Calu3 (cell line): ENCODE results near the gene MMP15. TPM values are rescaled to one million over a fixed set of nuclear protein-coding genes. Genes with fewer than 3 reads are reported as not detected.

Experiments
- BruUV-seq: library from RNA; stranded (reverse); fragments of 400-500 nt; replicated peaks from 2 replicates; lab custom pipeline; 2021; lab: Mats Ljungman, UMichigan
- CTCF ChIA-PET: fragments of 300-600 bp; sonication (Branson Sonifier 250); formaldehyde crosslinking; loops from one replicate; lab custom pipeline; 2022; ENCODE audit warnings: antibody characterized with exemption; lab: Charles Lee
- DNase-seq: peaks from one replicate; pipeline ENCODE4 v3.0.0; 2022
- H3K27ac Mint-ChIP-seq: one replicate; pipeline ENCODE4 v1.8.0; 2022; ENCODE audit warnings: mixed read lengths; ENCODE audit not compliant: unreplicated experiment
- H3K27me3 Mint-ChIP-seq: one replicate; pipeline ENCODE4 v1.8.0; 2022; ENCODE audit warnings: mixed read lengths; ENCODE audit not compliant: unreplicated experiment
- H3K36me3 Mint-ChIP-seq: one replicate; pipeline ENCODE4 v1.8.0; 2022; ENCODE audit warnings: mild to moderate bottlenecking, moderate library complexity, mixed read lengths; ENCODE audit not compliant: insufficient read depth, unreplicated experiment
- H3K4me1 Mint-ChIP-seq: one replicate; pipeline ENCODE4 v1.8.0; 2022; ENCODE audit warnings: mild to moderate bottlenecking, low read depth, mixed read lengths; ENCODE audit not compliant: unreplicated experiment
- H3K4me3 Mint-ChIP-seq: one replicate; pipeline ENCODE4 v1.8.0; 2022; ENCODE audit warnings: mild to moderate bottlenecking, low read depth, moderate library complexity, mixed read lengths; ENCODE audit not compliant: unreplicated experiment
- H3K9me3 Mint-ChIP-seq: one replicate; pipeline ENCODE4 v1.8.0; 2022; ENCODE audit warnings: low read depth, mixed read lengths; ENCODE audit not compliant: unreplicated experiment
- intact Hi-C: fragments of 100-400 bp; cut with micrococcal nuclease; formaldehyde crosslinking; loops from one replicate; pipeline ENCODE4 v1.10.0; 2022; ENCODE audit not compliant: unreplicated experiment
- total RNA-seq: library from RNA; stranded (reverse); gene quantifications from 2 replicates; pipeline ENCODE4 v1.2.3, GENCODE V29; 2022
- TF ChIP-seq, protein P1 (sequence below): fragments of 200-600 bp; IDR thresholded peaks from one replicate; pipeline ENCODE4 v1.8.0; 2022; ENCODE audit warnings: antibody characterized with exemption; ENCODE audit not compliant: unreplicated experiment

MMP15 gene
- total RNA-seq, 1 experiment from 2014 or later, result 81.4 TPM

DNA sequence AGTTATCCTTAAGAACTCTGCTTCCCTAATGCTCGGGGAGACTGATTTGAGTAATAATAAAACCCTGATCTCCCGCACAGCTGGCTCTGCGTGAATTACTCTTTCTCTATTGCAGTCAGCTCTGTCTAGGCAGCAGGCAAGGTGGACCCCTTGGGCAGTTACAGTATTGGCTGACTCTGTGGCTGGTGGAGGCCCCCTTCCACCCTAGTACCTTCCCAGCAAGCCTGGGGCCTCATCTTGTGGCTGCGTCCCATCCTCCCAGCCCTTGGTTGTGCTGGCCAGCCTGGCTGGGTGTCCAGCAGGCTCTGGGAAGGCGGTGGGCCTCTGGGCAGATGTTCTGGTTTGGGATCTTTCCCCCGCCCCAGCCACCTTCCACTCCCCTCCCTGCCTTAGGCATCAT, 59.1 kb downstream of the MMP15 start:
- intact Hi-C loops, result no loop called here
- H3K9me3 Mint-ChIP-seq, result no peaks in the 10 kb centered on the region
- no peak for DNase-seq

DNA sequence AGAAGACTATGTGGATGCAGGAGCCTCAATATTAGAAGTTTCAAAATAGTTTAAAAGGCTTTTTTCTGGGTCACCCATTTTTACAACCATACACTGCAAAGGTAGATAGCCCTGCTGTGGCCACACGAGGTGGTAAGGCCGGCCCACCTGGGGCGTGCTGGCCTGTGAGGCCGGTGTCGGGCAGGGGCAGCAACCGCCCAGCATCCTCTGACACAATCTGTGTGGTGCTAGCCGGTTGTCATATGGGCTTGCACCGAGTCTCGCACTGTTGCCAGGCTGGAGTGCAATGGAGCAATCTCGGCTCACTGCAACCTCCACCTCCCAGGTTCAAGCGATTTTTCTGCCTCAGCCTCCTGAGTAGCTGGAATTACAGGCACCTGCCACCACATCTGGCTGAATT, 59.6 kb downstream of the MMP15 start:
- CTCF ChIA-PET, result interaction anchor here (0.6 kb wide), 1 partner anchor 42 kb away, joined by 3 read pairs; no protein-coding TSS in a partner anchor
- Mint-ChIP-seq H3K27ac (no peak overlapping the region), H3K36me3 (no peaks in the 10 kb centered on the region), H3K27me3 (no peaks in the 10 kb centered on the region), H3K4me3 (no peak overlapping the region), H3K9me3 (no peaks in the 10 kb centered on the region), H3K4me1 (no peaks in the 10 kb centered on the region)
- DNase-seq, result no peak
- TF ChIP-seq, protein P1, sequence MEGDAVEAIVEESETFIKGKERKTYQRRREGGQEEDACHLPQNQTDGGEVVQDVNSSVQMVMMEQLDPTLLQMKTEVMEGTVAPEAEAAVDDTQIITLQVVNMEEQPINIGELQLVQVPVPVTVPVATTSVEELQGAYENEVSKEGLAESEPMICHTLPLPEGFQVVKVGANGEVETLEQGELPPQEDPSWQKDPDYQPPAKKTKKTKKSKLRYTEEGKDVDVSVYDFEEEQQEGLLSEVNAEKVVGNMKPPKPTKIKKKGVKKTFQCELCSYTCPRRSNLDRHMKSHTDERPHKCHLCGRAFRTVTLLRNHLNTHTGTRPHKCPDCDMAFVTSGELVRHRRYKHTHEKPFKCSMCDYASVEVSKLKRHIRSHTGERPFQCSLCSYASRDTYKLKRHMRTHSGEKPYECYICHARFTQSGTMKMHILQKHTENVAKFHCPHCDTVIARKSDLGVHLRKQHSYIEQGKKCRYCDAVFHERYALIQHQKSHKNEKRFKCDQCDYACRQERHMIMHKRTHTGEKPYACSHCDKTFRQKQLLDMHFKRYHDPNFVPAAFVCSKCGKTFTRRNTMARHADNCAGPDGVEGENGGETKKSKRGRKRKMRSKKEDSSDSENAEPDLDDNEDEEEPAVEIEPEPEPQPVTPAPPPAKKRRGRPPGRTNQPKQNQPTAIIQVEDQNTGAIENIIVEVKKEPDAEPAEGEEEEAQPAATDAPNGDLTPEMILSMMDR, result no peak
- no TSS peak for BruUV-seq
- intact Hi-C loops, result no loop called here

More for the DNA sequence above, 59.1 kb downstream of the MMP15 start:
- CTCF ChIA-PET, result interaction anchor here (0.6 kb wide), 2 partner anchors 43 to 60 kb away, joined by 3 to 4 read pairs; no protein-coding TSS in a partner anchor
- Mint-ChIP-seq H3K27ac (no peak overlapping the region), H3K36me3 (no peaks in the 10 kb centered on the region), H3K27me3 (no peaks in the 10 kb centered on the region), H3K4me3 (no peak overlapping the region), H3K4me1 (no peaks in the 10 kb centered on the region)
- BruUV-seq, result no TSS peak
- TF ChIP-seq, protein P1, result no peak

DNA sequence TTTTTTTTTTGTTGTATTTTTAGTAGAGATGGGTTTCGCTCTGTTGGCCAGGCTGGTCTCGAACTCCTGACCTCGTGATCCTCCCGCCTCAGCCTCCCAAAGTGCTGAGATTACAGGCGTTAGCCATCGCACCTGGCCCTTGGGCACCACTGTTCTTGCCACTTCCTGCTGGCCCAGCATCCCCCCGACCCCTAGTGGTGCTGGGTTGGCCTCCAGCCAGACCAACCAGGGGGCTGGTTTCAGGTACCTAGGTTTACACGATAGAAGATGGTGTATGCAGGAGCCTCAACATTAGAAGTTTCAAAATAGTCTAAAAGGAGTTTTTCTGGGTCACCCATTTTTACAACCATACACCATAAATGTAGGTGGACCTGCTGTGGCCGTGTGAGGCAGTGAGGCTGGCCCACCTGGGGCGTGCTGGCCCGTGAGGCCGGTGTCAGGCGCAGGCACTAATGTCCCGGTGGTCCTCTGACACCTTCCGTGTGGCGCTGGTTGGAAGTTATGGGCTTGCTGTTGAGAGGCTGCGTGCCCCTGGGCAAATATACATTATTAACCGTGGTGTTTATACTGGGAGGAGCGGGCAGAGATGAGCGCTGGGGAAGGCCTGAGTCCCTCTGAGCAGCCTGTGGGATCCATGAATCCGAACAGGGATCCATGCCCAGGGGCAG, 60.2 kb downstream of the MMP15 start:
- intact Hi-C loops, result no loop called here
- H3K9me3 Mint-ChIP-seq, result no peaks in the 10 kb centered on the region
- no peaks in the 10 kb centered on the region for H3K36me3 Mint-ChIP-seq
- no TSS peak for BruUV-seq
- no peak for DNase-seq
- no peaks in the 10 kb centered on the region for H3K27me3 Mint-ChIP-seq
- H3K4me1 Mint-ChIP-seq, result no peaks in the 10 kb centered on the region
- TF ChIP-seq, protein P1, result no peak
- H3K4me3 Mint-ChIP-seq, result no peak overlapping the region
- no peak overlapping the region for H3K27ac Mint-ChIP-seq
- CTCF ChIA-PET, result interaction anchor here (0.6 kb wide), 1 partner anchor 42 kb away, joined by 3 read pairs; no protein-coding TSS in a partner anchor

DNA sequence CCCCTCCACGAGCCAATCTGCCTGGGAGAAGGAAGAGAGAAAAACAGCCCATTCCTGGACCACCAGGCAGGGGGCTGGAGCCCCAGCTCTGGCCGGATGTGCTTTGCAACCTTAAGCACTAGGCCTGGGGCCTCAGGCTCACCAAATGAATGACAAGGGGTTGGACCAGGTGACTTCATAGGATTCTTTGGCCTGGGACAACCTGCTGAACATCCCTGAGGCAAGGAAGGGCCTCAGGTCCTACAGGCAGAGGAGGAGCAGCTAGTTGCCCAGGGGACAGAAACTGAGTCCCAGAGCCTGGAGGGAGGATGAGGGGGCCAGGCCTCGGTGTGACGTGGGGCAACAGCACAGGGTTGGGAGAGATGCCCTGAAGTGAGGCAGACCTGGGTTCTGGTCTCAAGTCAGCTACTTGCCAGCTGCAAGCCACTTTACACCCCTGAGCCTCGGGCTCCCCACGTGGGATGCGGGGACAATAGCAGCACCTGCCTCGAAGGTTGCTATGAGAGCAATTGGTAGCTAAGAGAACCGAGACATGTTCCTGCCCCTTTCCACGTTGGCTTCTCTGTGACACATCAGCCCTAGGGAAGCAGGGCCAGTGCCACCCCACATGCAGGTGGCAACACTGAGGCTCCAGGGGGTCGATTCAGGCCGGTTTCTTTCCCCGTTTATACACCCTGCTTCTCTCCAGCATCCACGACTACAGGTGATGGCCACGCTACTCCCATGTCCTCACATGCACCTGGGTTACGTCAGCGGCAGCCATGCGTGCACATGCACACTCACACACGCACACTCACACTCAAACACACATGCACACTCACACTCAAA, 61.0 kb downstream of the MMP15 start:
- CTCF ChIA-PET, result interaction anchor here (0.5 kb wide), 1 partner anchor 553 kb away, joined by 7 read pairs; no protein-coding TSS in a partner anchor
- BruUV-seq, result no TSS peak
- DNase-seq, result no peak
- H3K36me3 Mint-ChIP-seq, result no peaks in the 10 kb centered on the region
- no peak overlapping the region for H3K27ac Mint-ChIP-seq
- TF ChIP-seq, protein P1, result no peak
- no peaks in the 10 kb centered on the region for H3K4me1 Mint-ChIP-seq
- no peaks in the 10 kb centered on the region for H3K9me3 Mint-ChIP-seq
- H3K4me3 Mint-ChIP-seq, result no peak overlapping the region
- intact Hi-C loops, result no loop called here
- H3K27me3 Mint-ChIP-seq, result no peaks in the 10 kb centered on the region
